Right renal pelvis (tissue), 4 donors: ENCODE measurements around the gene EXOSC5. TPM values are rescaled to one million over a fixed set of nuclear protein-coding genes. Genes with fewer than 3 reads are reported as not detected.
"Not testable (repeated sequence)": the region's sequence is repeated elsewhere in the genome, so short reads cannot be mapped to it uniquely, and the experiment has no call there.

Source experiments
- DNase-seq, 4 donors: peaks; one replicate each; pipeline ENCODE4 v3.0.0-alpha.2; 2013; ENCODE audit warnings: low read depth in 4 of 4, low spot score in 3 of 4, missing footprints in 1 of 4
- polyA plus RNA-seq, 4 donors: library from polyadenylated mRNA; unstranded; fragments of 120-200 nt; gene quantifications; one replicate each; pipeline ENCODE4 v1.2.1, GENCODE V29; 2013; ENCODE audit not compliant: insufficient read length in 4 of 4

The EXOSC5 gene
- polyA plus RNA-seq, 4 donors: 14.3 to 21.4 (median 16.3) TPM

- not testable (repeated sequence) for DNase-seq
These were observed 11.7 kb upstream of the EXOSC5 start for GRCh38 chr19:41408846-41409245.

GRCh38 chr19:41408256-41408655, 11.1 kb upstream of the EXOSC5 start:
- no peak for DNase-seq

GRCh38 chr19:41407271-41407670, 10.1 kb upstream of the EXOSC5 start:
- DNase-seq: no peak

- DNase-seq: no peak
These were observed 8.6 kb upstream of the EXOSC5 start for GRCh38 chr19:41405776-41406175.

- no peak for DNase-seq
These were observed 6.2 kb upstream of the EXOSC5 start for GRCh38 chr19:41403181-41403970.

GRCh38 chr19:41402010-41402409, 4.9 kb upstream of the EXOSC5 start:
- no peak for DNase-seq

GRCh38 chr19:41401483-41401882, 4.3 kb upstream of the EXOSC5 start:
- no peak for DNase-seq

- no peak for DNase-seq
These were observed 2.4 kb upstream of the EXOSC5 start for GRCh38 chr19:41399525-41399924.

GRCh38 chr19:41399091-41399490, 1.9 kb upstream of the EXOSC5 start:
- no peak for DNase-seq

GRCh38 chr19:41398598-41398997, 1.4 kb upstream of the EXOSC5 start:
- no peak for DNase-seq

GRCh38 chr19:41398050-41398418, 875 bp upstream of the EXOSC5 start:
- DNase-seq: no peak

GRCh38 chr19:41395355-41395754, 1.8 kb downstream of the EXOSC5 start:
- no peak for DNase-seq

GRCh38 chr19:41392775-41393174, 4.4 kb downstream of the EXOSC5 start:
- no peak for DNase-seq

- DNase-seq: no peak
These were observed 5.5 kb downstream of the EXOSC5 start for GRCh38 chr19:41391618-41392017.

GRCh38 chr19:41386442-41386841, 10.7 kb downstream of the EXOSC5 start:
- DNase-seq: no peak

- no peak for DNase-seq
These were observed 12.8 kb downstream of the EXOSC5 start for GRCh38 chr19:41384351-41384750.

- DNase-seq: not testable (repeated sequence)
These were observed 15.6 kb downstream of the EXOSC5 start for GRCh38 chr19:41381536-41381935.

GRCh38 chr19:41377977-41378709, 19.0 kb downstream of the EXOSC5 start:
- DNase-seq: no peak

GRCh38 chr19:41376998-41377365, 20.2 kb downstream of the EXOSC5 start:
- DNase-seq: no peak

- DNase-seq: peak in 1 of 4 donors; percentile 38
These were observed 20.7 kb downstream of the EXOSC5 start, which contains the start of gene TMEM91 for GRCh38 chr19:41376241-41376997. Gene TMEM91 (plus strand): TSS chr19:41376533. CDS start chr19:41378310, 1,777 bp downstream.

- DNase-seq: no peak
These were observed 23.2 kb downstream of the EXOSC5 start for GRCh38 chr19:41373993-41374392.
